Ishikawa (cell line): ENCODE results near the gene TFG.

ENCODE experiments used
- MAX ChIP-seq: IDR thresholded peaks from 2 replicates; pipeline ENCODE4 v1.6.1; 2012
- RAD21 ChIP-seq: IDR thresholded peaks from 2 replicates; pipeline ENCODE4 v1.6.1; 2012; ENCODE audit warnings: low read depth

GRCh38 chr3:100748967-100749366 lies 39.7 kb downstream of the TFG start:
- TF ChIP-seq MAX = no peak
- no peak for TF ChIP-seq RAD21
